Ovary (tissue), 9 donors: ENCODE measurements around the gene TBL1X. TPM values are rescaled to one million over a fixed set of nuclear protein-coding genes. Genes with fewer than 3 reads are reported as not detected.

ENCODE experiments used
- DNase-seq, 5 donors: peaks; one replicate each; pipeline ENCODE4 v3.0.0-alpha.2; 2019 to 2020
- H3K27ac ChIP-seq, 2 donors: fragments of 200-600 bp; one replicate each; pipeline versions ENCODE4 v1.5.1 to v1.8.0; 2019 to 2022
- H3K27me3 ChIP-seq: fragments of 200-600 bp; one replicate; pipeline ENCODE4 v1.8.0; 2022
- H3K36me3 ChIP-seq: fragments of 200-600 bp; sonication (generic); one replicate; pipeline ENCODE4 v1.5.1; 2019
- H3K4me1 ChIP-seq: one replicate; pipeline ENCODE4 v1.8.1; 2013; ENCODE audit warnings: mild to moderate bottlenecking, moderate library complexity; ENCODE audit not compliant: insufficient read depth
- H3K4me3 ChIP-seq: fragments of 200-600 bp; sonication (generic); one replicate; pipeline ENCODE4 v1.5.1; 2017
- H3K9me3 ChIP-seq, 2 donors: fragments of 200-600 bp in 1 of 2; sonication (generic) in 1 of 2; one replicate each; pipeline versions ENCODE4 v1.5.1 to v1.8.1; 2013 to 2019; ENCODE audit warnings: mild to moderate bottlenecking in 1 of 2, moderate library complexity in 1 of 2
- EP300 ChIP-seq: sonication (generic); formaldehyde crosslinking; IDR thresholded peaks from one replicate; pipeline ENCODE4 v1.6.1; 2017; ENCODE audit warnings: antibody characterized with exemption
- POLR2A ChIP-seq: fragments of 450-650 bp; IDR thresholded peaks from one replicate; pipeline ENCODE4 v1.6.1; 2017; ENCODE audit warnings: antibody characterized with exemption, mild to moderate bottlenecking, moderate library complexity
- WGBS, 3 donors: extraction: QIAGEN DNeasy Blood & Tissue Kit in 1 of 3; methylation state at CpG; one replicate each; pipeline versions ENCODE4 v1.1.5 to v1.1.7; 2013 to 2017; 5-methylcytosine and 5-hydroxymethylcytosine counted together
- intact Hi-C, 4 donors: fragments of 100-400 bp; cut with DNase I; formaldehyde crosslinking; loops; one replicate each; pipeline versions ENCODE4 v1.11.0 to v1.15.1; 2022 to 2023
- polyA plus RNA-seq, 2 donors: library from polyadenylated mRNA; stranded (reverse); fragments of 200-250 nt in 1 of 2; fragments of 350-450 nt in 1 of 2; fragmentation: Illumina TruSeq in 1 of 2; extraction: RNeasy Lipid Tissue Mini Kit (QIAGEN cat#74804) in 1 of 2; gene quantifications; one replicate each; pipeline ENCODE4 v1.2.3, GENCODE V29; 2013 to 2014
- total RNA-seq, 7 donors: library from RNA; depleted of rRNA in 2 of 7; stranded (reverse); fragments of >200 nt in 2 of 7; fragmentation: NEBNext Ultra II Directional in 3 of 7; extraction: Animal tissue kit (Norgen Biotek cat#: 25700) in 3 of 7; gene quantifications; one replicate each; pipeline versions ENCODE4 v1.1.0 to v1.2.4, GENCODE V29; 2016 to 2023
- TF ChIP-seq, protein P1 (sequence below), 3 donors: fragments of 450-650 bp in 2 of 3; fragments of 200-600 bp in 1 of 3; IDR thresholded peaks; one replicate each; pipeline versions ENCODE4 v1.5.1 to v1.8.0; 2016 to 2022; ENCODE audit warnings: antibody characterized with exemption in 3 of 3, mild to moderate bottlenecking in 1 of 3
- donor health status: DM: no; HTN: no; CAD: no; lungs with moderate emphysema.
- donor health status: DM: no; HTN: no; CAD: no.
- donor health status: Bipolar disorder and iron deficiency.
- donor health status: DM: yes; HTN: yes; CAD: no.
- donor health status: DM: no; HTN: no; CAD: no.
- donor health status: DM: yes; HTN: yes; CAD: no.

Gene TBL1X
- total and polyA plus RNA-seq, 9 donors = 11.3 to 50.5 (median 32.0) TPM

DNA sequence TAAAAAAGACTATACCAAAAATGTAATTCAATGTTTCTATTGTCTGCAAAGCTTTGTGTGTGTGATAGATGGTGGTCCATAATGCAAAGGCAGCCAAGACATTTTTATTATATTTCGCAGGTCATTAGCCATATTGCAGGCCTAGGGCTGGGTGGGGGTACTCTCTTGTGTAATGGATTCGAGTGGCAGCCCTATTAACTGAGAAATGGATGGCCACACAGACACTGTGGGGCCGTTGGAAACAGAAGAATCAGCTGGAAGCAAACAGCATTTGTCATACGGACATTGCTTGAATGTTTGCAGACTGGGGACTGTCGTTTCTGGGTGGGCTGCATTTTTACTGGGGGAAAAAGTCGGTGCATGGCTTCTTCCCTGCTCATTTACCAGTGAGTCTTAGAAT, 199.4 kb downstream of the TBL1X start:
- H3K4me3 ChIP-seq = no peak overlapping the region
- no peak overlapping the region for H3K27ac ChIP-seq
- no peaks in the 10 kb centered on the region for H3K27me3 ChIP-seq
- TF ChIP-seq EP300 = no peak
- TF ChIP-seq, protein P1, sequence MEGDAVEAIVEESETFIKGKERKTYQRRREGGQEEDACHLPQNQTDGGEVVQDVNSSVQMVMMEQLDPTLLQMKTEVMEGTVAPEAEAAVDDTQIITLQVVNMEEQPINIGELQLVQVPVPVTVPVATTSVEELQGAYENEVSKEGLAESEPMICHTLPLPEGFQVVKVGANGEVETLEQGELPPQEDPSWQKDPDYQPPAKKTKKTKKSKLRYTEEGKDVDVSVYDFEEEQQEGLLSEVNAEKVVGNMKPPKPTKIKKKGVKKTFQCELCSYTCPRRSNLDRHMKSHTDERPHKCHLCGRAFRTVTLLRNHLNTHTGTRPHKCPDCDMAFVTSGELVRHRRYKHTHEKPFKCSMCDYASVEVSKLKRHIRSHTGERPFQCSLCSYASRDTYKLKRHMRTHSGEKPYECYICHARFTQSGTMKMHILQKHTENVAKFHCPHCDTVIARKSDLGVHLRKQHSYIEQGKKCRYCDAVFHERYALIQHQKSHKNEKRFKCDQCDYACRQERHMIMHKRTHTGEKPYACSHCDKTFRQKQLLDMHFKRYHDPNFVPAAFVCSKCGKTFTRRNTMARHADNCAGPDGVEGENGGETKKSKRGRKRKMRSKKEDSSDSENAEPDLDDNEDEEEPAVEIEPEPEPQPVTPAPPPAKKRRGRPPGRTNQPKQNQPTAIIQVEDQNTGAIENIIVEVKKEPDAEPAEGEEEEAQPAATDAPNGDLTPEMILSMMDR (IDR thresholded peaks at IDR 0.05) = no peak
- TF ChIP-seq POLR2A = no peak
- 66 to 78% (median 71%) methylated on average over 6 of the region's 6 CpGs for WGBS, 3 donors
- DNase-seq = no peak
- no peaks in the 10 kb centered on the region for H3K36me3 ChIP-seq
- intact Hi-C loops = no loop called here
- no peaks in the 10 kb centered on the region for H3K9me3 ChIP-seq
- peaks cover 2% of the 10 kb centered on the region for H3K4me1 ChIP-seq

DNA sequence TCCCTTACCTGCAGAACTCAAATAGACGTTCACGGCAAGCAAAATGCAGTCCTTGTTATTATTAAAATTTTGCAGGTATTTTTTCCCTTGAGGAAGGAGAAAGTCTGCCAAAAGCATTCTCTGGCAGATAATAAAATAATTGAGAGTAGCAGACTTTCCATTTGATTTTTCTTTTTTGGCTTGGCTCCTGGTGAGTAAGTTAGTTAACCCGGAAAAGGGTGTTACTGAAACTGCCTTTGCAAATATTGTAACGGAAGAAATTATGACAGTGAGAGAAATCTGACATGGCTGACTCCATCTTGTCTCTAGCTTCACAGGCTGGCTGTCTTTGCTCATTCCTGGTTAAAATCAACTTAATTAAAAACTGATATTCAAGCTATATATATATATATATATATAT, 200.3 kb downstream of the TBL1X start:
- Histone ChIP-seq H3K27me3 (no peaks in the 10 kb centered on the region), H3K4me1 (peaks cover 2% of the 10 kb centered on the region), H3K27ac (no peak overlapping the region), H3K9me3 (no peaks in the 10 kb centered on the region), H3K4me3 (no peak overlapping the region), H3K36me3 (no peaks in the 10 kb centered on the region)
- no peak for DNase-seq
- TF ChIP-seq EP300 (no peak), POLR2A (no peak)
- TF ChIP-seq, protein P1 (IDR thresholded peaks at IDR 0.05) = no peak
- intact Hi-C loops = no loop called here
- 60 to 71% (median 62%) methylated on average over 4 of the region's 4 CpGs for WGBS, 3 donors

DNA sequence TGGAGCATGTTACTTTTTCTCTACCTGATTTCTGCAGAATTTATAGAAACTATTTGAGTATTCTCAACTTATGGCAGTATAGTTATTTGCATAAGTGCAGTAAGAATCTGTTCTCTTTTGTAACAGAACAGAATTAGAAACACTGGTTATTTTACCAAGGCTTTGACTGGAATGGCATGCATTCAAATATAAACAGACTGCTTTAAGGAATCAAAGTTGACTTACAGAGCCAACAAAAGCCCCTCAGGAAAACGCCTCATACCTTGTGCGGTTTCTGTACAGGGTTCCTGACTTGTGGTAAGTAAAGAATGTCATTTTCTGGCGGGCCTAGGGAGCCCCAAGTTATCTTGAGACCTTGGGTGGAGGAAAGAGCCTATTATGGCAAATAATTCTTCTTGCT, 203.7 kb downstream of the TBL1X start:
- no peak overlapping the region for H3K27ac ChIP-seq
- H3K4me3 ChIP-seq = no peak overlapping the region
- H3K36me3 ChIP-seq = no peaks in the 10 kb centered on the region
- WGBS, 3 donors = 7 to 17% (median 15%) methylated on average over 3 of the region's 3 CpGs
- TF ChIP-seq POLR2A = no peak
- no peak for TF ChIP-seq EP300
- TF ChIP-seq, protein P1 (IDR thresholded peaks at IDR 0.05) = no peak
- no peaks in the 10 kb centered on the region for H3K9me3 ChIP-seq
- no peaks in the 10 kb centered on the region for H3K27me3 ChIP-seq
- intact Hi-C loops = no loop called here
- DNase-seq = no peak
- H3K4me1 ChIP-seq = peaks cover 2% of the 10 kb centered on the region

DNA sequence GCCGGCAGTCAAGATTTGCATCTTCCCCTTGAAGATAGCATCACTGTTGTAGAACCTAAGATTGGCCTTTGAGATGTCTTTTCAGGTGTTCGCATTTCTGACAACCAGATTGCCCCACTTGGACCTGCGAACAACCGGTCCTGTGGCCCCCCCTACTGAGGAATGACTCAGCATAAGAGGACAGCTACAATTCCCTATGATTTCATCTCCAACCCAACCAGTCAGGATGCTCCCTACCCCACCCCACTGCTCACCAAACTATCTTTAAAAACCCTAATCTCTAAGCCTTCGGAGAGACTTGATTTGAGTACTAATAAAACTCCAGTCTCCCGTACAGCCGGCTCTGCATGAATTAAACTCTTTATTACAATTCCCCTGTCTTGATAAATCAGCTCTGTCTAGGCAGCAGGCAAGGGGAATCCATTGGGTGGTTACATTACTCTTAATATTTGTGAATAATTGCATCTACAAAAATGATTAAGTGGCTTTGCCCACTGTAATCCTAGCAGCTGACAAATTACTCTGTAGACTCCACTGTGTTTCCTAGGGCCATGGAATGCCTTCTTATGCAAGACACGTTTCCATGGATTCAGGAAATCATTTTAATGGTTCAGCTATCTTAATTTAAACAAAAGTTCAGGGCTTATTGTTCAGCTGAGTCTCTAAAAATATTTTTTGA, 205.4 kb downstream of the TBL1X start:
- Histone ChIP-seq H3K4me1 (peaks cover 2% of the 10 kb centered on the region), H3K27me3 (no peaks in the 10 kb centered on the region), H3K9me3 (no peaks in the 10 kb centered on the region), H3K27ac (no peak overlapping the region), H3K4me3 (no peak overlapping the region), H3K36me3 (no peaks in the 10 kb centered on the region)
- TF ChIP-seq POLR2A (no peak), EP300 (no peak)
- TF ChIP-seq, protein P1 (IDR thresholded peaks at IDR 0.05) = no peak
- 64 to 79% (median 67%) methylated on average over 8 of the region's 8 CpGs for WGBS, 3 donors
- no peak for DNase-seq
- intact Hi-C loops = loop anchor here in 1 of 4 donors (5.0 kb wide), 1 partner anchor 1313 kb away; no protein-coding TSS in a partner anchor
